GM18517 (cell line): ENCODE measurements around the gene LTBP4.

Experiments
- ATAC-seq: cut with Tn5 transposase; IDR thresholded peaks from one replicate; pipeline ENCODE4 v1.9.1; 2021; ENCODE audit warnings: mild to moderate bottlenecking, moderate library complexity; ENCODE audit not compliant: unreplicated experiment

The LTBP4 gene

DNA sequence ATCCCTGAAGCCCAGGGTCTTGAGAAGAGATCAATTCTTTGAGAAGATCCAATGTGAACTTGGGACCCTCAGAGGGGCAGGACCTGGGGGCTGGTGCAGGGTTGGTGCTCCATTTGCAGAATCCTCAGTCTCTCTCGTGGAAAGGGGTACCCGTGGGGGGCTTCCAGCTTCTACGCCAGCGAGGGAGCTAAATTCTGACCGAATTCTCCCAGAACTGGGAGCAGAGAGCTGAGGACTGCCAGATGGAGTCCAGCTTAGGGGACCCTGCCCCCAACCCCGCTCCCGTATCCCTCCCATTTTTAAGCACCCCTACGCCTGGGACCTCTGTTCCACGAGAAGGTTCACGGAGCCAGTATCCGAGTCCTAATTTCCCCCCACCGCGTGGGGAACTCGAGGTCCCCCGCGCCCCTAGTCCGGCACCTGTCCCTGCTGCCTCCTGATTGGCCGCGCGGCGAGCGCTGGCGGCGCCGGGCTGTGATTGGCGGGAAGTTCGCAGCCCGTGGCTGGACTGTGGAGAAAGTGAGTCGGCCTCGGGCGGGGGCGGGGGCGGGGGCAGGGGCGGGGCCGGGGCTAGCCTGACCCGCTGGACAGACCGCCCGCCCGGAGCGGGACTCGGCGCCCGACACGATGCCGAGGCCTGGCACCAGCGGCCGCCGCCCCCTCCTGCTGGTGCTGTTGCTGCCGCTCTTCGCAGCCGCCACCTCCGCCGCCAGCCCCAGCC, 4.4 kb upstream of the LTBP4 start:
- ATAC-seq, result no peak

DNA sequence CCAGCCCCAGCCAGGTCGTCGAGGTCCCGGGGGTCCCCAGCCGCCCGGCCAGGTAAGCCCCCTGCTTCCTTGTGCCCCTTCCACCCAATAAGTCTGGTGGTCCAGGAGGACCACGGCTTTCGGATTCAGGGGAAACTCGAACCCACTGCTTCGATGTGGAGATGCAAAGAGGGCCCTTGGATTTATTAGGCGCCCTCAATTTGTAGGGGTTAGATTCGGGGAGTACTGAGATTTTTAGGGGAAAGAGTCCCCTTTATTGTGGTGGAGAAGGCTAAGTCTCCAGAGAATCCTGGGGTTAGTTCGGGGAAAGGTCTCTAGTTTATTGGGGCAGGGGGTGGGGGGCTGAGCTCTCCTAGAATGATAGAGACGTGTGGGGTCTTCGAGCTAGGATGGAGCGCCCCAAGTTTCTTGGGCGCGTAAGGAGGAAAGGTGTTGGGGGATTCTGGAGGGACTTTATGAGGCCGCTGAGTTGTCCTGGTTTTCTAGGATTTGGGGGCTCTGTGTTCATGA, 3.8 kb upstream of the LTBP4 start:
- no peak for ATAC-seq

DNA sequence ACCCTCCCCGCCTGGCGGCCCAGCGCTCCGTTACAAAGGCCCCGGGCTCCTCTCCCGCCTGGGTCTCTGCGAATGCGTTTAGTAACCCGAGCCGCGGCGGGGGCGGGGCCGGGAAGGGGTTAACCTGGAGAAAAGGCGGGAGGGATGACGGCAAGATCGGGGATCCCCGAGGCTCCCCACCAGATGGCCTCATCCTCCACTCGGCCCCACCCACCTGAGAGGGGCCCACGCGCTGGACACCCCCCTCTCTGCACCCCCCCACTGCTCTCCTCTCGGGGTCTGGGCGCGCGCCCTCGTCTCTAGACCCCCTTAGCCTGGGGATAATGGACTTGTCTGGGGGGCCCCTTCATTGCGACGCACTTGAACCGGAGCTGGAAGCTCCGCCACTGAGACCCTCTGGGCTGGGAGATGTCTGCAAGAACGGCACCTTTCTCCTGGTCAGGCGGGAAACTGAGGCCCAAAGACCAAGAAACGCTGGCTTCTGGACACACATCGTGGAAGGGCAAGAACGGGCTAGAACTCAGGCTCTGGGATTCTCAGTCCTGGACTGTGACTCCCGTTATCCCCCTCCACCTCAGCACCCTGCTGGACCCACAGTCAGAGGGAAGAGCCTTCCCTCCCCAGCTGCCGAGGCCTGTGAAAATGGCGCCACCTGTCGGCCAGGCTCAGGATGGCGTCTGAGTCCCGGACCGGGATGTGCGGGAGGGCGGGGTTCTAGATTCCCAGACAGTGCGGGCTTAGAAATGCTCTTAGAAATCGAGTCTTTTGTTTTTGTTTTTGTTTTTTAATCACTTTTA, 2.9 kb upstream of the LTBP4 start:
- no peak for ATAC-seq

DNA sequence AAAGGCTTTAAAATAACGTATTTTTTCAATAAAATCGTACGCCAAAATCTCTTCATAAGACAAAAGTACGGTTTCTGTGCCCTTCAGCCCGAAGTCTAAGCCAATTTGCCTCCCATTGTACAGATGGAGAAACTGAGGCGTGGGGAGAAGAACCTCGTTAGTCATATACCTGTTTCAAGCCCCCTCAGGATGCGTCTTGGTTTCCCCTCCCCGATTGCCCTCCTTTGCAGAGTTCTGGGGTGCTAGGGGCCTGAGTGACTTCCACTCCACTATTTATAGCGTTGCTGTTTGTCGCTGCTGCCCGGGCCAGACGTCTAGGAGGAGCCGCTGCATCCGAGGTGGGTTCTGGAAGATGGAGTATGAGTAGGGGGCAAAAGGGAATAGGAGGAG, 2.3 kb upstream of the LTBP4 start:
- ATAC-seq, result no peak

DNA sequence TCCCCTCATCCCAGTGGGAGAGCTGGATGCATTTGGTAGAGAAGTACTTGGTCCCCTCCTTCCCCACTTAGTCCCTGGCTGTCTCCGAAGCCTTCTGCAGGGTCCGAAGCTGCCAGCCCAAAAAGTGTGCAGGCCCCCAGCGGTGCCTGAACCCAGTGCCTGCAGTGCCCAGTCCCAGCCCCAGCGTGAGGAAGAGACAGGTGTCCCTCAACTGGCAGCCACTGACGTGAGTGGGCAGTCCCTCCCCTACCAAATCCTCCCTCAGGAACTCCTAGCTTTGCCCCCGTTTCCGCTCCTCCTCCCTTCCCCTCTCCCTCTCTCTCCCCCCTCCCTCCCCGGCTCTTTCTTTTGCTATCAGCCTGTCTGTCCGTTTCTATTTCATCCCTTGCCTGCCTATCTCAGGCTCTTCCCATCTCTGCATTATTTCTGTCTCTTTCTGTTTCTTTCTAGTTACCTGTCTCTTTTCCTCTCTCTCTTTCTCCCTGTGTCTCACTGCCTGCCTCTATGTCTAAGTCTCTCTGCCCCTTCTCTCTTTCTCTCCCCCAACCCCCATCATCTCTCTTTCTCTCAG, 1.8 kb upstream of the LTBP4 start:
- no peak for ATAC-seq

DNA sequence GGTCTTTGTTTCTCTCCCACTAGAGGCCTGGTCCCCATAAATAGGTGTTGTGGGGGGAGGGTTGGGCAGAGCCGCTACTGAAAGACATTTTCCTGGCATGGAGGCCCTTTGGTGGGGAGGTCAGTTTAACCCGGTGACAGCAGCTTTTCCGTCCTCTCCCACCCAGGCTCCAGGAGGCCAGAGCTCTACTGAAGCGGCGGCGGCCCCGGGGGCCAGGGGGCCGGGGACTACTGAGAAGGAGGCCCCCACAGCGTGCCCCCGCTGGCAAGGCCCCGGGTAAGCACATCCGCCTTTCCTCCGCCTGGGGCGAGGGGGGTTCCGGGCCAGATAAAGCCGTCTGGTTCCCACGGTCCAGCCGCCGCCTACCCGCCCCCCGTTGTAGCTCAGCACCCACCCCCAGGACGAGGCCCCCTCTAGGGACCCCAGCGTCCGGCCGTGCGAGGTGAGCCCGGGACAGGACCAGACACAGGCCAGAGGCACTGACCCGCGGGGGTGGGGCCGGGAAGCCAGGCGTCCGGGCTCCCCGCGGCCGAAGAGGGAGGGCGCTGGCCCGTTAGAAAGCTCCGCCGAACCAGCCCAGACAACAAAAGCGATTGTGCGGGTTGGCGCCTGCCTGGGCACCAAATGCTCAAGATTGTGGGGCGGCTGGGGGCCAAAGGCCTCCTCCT, 1.1 kb upstream of the LTBP4 start:
- ATAC-seq, result no peak

DNA sequence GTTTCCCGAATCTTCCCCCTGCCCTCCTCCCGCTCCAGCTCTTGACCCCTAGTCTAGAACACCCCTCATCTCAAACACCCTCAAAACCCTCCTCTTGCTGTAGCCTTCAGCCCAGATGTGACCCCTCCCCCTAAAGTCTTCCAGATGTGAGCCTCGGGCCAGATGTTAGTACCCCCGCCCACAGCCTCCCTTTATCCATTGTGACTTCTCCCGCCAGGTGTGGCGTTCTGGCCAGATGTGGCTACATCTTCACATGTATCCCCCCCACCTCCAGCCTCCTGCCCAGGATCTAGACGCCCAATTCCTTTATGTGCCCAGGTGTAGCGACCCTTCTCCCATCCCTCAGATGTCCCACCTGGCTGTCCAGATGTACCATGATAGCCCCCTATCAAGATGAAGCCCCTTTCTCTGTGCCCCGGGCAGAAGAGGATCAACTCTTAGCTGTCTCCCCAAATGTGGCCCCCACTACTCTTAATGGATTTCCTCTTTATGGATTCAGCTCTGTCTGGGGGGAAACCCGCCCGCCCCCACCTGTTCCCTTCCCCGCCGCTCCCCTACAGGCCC, 517 bp upstream of the LTBP4 start:
- no peak for ATAC-seq

DNA sequence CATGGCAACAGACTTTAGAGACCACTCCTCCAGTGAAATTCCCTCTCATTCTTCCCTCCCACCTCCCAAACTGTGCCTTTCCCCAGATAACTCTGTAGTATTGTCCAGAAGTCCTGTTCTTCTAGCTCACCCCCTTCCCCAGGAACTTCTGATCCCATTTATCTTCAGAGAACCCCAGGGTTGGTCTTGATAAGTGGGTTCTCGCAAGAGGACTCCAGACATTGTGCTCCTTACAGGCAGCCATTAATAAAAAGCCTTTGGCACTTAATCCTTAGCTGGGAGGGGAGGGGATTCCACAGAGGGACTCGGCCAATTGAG, 1.9 kb downstream of the LTBP4 start:
- no peak for ATAC-seq

DNA sequence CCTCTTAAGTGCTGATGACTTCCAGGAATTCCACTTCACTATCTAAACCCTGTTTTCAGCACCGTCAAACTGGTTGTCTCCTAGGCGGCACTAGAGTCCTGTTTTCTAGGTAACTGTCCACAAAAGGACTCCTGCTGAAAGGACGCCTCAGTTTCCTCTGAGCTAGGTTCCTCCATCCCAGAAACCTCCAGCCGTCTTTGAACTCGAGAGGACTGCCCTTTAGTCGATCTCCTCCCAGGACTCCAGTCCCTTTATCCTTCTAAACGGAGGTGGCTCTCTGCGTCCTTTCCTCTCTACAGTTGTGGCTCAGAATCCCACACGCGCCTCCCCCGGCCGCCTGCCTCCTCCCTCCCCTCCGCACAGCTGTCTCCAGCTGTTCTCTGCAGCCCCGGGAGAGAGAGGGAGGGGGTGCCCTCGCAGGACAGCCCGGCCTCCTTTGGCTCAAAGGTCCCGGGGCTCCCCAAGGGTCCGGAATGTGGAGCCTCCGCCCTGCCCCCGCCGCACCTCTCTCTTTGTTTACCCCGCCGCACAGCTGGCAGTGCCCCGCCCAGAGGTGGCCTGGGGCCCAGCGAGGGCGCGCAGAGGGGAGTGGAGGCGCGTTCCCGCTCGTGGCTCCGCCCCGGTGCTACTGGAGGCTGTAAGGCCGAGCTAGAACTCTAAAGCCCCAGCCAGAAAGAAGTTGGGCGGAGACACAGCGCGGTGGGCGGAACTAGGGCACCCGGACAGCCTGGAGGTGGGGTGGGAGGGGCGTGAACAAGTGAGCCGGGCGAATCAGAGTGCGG, 2.4 kb downstream of the LTBP4 start:
- ATAC-seq, result peak; percentile 65

DNA sequence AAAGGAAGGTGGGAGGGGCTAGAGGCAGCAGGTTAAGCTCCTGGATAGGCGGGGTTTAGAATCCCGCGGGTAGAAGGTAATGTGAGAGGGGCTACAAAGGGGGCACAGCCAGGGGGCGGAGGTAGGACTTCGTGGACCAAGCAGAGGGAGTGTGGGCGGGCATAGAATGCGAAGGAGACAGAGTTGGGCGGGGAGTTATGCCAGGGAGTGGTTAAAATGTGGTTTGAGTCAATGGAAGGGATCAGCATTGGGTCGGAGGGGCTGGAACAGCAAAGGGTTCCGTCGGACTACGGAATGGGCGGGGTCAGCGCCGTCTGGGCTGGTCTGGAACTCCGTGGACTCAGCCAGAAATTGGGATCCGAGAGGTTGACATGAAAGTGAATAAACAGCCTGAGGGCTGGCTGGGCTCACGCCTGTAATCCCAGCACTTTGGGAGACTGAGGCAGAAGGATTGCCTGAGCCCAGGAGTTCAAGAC, 3.0 kb downstream of the LTBP4 start:
- ATAC-seq, result no peak

DNA sequence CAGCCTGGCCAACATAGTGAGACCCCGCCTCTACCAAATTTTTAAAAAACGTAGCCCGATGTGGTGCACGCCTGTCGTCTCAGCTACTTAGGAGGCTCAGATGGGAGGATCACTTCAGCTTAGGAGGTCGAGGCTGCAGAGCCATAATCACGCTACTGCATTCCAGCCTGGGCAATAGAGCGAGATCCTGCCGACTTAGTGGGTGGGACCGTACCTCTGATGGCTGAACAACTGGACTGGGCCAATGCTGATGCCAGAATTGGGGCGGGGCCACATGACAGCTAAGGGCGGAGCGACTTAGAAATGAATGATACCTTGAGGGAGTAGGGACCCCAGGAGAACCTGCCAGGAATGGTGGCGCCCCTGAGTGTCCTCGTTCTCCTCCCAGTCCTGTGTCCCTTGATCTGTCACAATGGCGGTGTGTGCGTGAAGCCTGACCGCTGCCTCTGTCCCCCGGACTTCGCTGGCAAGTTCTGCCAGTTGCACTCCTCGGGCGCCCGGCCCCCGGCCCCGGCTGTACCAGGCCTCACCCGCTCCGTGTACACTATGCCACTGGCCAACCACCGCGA, 3.6 kb downstream of the LTBP4 start:
- ATAC-seq, result no peak

DNA sequence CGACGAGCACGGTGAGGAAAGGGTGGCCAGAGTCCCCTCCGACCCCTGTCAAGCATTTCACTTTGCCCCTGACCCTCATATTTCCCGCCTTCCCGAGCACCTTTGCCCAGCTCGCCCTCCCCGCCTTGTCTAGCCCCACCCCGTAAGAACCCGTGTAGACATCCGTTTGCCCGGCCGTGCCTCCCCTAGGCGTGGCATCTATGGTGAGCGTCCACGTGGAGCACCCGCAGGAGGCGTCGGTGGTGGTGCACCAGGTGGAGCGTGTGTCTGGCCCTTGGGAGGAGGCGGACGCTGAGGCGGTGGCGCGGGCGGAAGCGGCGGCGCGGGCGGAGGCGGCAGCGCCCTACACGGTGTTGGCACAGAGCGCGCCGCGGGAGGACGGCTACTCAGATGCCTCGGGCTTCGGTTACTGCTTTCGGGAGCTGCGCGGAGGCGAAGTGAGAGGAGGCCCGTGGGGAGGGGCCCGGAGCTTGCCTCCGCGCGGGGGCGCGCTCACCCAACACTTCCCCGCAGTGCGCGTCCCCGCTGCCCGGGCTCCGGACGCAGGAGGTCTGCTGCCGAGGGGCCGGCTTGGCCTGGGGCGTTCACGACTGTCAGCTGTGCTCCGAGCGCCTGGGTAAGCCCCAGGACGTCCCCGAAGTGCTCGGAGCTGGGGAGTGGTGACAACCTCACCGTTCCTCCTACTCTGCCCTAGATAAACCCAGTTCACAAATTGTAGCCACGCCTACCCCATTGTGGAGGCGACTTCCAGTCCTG, 4.2 kb downstream of the LTBP4 start:
- ATAC-seq, result peak; percentile 36

DNA sequence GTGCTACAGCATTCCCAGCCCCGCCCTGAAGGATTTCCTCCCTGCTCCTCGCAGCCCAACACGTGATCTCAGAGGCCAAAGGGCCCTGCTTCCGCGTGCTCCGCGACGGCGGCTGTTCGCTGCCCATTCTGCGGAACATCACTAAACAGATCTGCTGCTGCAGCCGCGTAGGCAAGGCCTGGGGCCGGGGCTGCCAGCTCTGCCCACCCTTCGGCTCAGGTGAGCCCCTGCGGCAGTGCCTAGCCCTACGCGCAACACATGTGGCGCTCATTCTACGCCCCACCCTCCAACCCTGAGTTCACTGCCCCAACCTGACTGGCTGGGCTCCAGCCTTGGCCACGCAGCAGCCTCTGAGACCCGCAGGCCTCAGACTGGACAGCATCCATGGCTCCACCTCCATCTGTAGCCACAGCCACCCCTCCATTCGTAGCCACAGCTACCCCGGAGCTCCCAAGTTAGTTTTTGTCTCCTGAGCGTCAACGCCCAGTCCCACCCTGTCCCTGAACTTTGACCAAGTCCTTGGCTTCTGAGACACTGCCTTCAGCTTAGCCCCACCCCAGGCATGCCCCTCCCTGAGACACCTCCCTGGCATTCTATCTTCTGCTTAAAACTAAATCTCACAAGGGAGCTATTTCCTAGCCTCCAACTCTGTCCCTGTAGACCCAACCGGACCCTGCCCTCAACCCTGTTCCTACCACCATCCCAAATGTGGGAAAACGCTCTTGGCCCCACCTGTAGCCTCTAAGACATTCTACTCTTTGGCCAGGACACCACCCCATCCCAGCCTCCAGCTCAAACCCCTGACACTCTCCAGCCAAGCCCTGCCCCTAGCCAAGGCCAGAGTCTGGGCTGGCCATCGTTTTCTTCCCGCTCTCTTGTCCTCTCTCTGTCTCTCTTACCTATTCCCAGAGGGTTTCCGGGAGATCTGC, 6.4 kb downstream of the LTBP4 start:
- no peak for ATAC-seq

DNA sequence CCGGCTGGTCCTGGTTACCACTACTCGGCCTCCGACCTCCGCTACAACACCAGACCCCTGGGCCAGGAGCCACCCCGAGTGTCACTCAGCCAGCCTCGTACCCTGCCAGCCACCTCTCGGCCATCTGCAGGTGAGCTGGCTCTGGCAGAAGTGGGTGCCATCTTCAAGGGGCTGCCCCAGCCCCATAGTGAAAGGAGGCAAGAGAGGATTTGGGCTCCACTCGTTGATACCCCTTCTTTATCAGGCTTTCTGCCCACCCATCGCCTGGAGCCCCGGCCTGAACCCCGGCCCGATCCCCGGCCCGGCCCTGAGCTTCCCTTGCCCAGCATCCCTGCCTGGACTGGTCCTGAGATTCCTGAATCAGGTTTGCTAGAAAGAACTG, 7.1 kb downstream of the LTBP4 start:
- no peak for ATAC-seq

DNA sequence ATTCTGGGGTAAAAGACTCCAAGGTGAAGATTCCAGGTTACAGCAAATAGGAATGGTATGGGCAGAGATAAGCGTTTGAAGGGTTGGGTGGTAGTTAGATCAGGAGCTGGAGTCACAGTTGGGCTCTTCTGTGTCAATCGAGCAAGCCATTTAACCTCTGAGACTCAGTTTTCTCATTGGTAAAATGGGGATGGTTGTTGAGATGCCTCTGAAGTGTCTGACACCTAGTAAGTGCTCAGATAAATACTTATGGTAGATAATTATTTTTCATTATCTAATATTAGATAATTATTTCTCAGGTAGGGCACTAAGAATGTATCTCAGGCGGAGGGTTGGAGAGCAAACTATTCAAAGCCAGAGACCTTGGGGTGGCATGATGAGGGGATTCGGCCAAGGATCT, 7.8 kb downstream of the LTBP4 start:
- ATAC-seq, result no peak

DNA sequence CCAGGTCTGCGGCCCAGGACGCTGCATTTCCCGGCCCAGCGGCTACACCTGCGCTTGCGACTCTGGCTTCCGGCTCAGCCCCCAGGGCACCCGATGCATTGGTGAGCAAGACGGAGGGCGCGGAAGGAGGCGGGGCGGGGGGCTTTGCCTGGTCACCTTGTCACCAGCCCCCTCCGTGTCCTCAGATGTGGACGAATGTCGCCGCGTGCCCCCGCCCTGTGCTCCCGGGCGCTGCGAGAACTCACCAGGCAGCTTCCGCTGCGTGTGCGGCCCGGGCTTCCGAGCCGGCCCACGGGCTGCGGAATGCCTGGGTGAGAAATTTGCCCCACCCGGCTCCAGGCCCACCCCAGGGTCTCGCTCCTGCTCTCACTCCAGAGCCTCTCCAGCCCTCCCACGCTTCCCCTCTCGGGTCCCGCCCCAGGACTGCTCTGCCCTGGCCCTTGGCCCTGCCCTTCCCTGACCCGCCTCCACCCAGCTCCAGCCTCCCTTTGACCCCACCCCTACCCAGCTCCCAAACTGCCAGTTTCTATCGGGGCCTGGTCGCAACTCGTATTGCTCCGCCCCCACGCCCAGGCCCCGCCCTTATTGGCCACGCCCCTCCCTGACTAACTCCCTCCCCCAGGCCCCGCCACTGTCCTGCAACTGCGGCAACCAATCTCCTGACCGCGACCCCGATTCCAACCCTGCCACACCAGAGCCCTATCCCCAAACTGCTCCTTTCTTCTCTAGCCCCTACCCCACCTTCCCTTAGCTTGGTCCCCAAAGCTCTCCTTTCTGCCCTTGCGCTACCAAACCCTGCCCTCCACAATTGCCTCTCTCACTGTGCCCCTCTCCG, 8.6 kb downstream of the LTBP4 start:
- peak; percentile 40 for ATAC-seq

DNA sequence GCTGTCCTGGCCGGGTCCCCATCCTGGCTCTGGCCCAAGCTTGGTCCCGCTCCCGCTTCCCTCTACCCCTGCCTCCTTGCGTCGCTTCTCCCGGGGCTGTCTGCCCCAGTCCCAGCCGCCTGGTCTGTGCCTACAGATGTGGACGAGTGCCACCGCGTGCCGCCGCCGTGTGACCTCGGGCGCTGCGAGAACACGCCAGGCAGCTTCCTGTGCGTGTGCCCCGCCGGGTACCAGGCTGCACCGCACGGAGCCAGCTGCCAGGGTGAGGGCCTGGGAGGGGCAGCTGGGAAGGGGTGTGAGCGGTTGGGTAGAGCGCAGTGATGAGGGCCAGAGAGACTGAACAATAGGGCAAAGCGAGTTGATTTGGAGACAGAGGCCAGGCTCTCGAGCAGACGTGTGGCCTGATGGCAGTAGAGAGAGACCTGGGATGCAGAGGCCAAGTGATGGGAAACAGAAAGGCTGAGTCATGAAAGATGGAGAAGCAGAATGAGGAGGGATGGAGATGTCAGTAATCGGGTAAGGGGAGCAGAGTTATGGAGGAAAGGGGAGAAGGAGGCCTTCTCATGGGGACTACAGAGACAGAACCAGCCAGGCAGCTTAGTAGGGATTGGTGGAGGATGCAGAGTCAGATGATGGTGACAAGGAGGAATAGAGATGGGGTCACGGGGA, 9.4 kb downstream of the LTBP4 start:
- no peak for ATAC-seq
